ENCODE data around the gene CLEC7A. TPM values are rescaled to one million over a fixed set of nuclear protein-coding genes. Genes with fewer than 3 reads are reported as not detected.

The CLEC7A gene
- polyA plus RNA-seq, 2 of the 4 experiments (the other 2 are of a cell fraction), result not detected

- no peak for ATAC-seq
Observed at GRCh38 chr12:10151621-10152020, 21.6 kb upstream of the CLEC7A start.

DNA sequence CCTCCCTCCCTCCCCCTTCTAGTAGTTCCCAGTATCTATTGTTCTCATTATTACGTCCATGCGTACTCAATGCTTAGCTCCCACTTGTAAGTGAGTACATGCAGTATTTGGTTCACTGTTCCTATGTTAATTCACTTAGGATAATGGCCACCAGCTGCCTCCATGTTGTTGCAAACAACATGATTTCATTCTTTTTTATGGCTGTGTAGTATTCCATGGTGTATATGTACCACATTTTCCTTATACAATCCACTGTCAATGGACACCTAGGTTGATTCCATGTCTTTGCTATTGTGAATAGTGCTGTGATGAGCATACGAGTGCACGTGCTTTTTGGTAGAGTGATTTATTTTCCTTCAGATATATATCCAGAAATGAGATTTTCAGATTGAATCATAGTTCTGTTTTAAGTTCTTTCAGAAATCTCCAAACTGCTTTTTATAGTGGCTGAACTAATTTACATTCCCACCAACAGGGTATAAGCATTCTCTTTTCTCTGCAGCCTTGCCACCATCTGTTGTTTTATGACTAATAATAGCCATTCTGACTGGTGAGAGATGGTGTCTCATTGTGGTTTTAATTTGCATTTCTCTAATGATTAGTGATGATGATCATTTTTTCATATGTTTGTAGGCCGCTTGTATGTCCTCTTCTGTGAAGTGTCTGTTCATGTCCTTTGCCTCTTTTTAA lies 17.9 kb upstream of the CLEC7A start:
- no peak for FAIRE-seq

More at GRCh38 chr12:10151621-10152020, 21.6 kb upstream of the CLEC7A start:
- DNase-seq (ENCODE audit: low read depth in 1 of 2, low spot score in 1 of 2) (no peak), FAIRE-seq (no peak)
- ChIA-PET CTCF (interaction anchor here (0.8 to 3.5 kb wide), 7 partner anchors 8 to 402 kb away, joined by 3 to 89 read pairs (median 4); no protein-coding TSS in a partner anchor), POLR2A (interaction anchor here (0.7 kb wide), 1 partner anchor 1395 kb away, joined by 6 read pairs; no protein-coding TSS in a partner anchor)
- Histone ChIP-seq H3K4me3 (no peak overlapping the region), H3K27ac (no peak overlapping the region), H3K9me3 (no peaks in the 10 kb centered on the region), H3K4me1 (0 out of 3 replicates have a peak, but pooled peaks cover 4% of the 10 kb centered on the region), H3K4me2 (no peak overlapping the region)
- 11% methylated on average over 2 of the region's 2 CpGs for WGBS (ENCODE audit: missing lambda C conversion rate)
- TF ChIP-seq CHD2 (IDR thresholded peaks at IDR 0.05; ENCODE audit: low read length, partially characterized antibody), result no peak
- TF ChIP-seq ZNF302 (CRISPR knock-in tag; IDR thresholded peaks at IDR 0.05), result no peak
- TF ChIP-seq, protein P1, sequence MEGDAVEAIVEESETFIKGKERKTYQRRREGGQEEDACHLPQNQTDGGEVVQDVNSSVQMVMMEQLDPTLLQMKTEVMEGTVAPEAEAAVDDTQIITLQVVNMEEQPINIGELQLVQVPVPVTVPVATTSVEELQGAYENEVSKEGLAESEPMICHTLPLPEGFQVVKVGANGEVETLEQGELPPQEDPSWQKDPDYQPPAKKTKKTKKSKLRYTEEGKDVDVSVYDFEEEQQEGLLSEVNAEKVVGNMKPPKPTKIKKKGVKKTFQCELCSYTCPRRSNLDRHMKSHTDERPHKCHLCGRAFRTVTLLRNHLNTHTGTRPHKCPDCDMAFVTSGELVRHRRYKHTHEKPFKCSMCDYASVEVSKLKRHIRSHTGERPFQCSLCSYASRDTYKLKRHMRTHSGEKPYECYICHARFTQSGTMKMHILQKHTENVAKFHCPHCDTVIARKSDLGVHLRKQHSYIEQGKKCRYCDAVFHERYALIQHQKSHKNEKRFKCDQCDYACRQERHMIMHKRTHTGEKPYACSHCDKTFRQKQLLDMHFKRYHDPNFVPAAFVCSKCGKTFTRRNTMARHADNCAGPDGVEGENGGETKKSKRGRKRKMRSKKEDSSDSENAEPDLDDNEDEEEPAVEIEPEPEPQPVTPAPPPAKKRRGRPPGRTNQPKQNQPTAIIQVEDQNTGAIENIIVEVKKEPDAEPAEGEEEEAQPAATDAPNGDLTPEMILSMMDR (IDR thresholded peaks at IDR 0.05), result no peak
- no peak for TF ChIP-seq SMC3 (IDR thresholded peaks at IDR 0.05)
- TF ChIP-seq RAD21 (conservative IDR thresholded peaks at IDR 0.05 in 1 of 2, IDR thresholded peaks at IDR 0.05 in 1 of 2), result no peak
- no peak for TF ChIP-seq NR3C1 (IDR thresholded peaks at IDR 0.05)
- TF ChIP-seq KDM1A (IDR thresholded peaks at IDR 0.05; ENCODE audit: low read depth), result no peak
- no peak for TF ChIP-seq TP53 (CRISPR knock-in tag; IDR thresholded peaks at IDR 0.05)
- TF ChIP-seq, protein P2, sequence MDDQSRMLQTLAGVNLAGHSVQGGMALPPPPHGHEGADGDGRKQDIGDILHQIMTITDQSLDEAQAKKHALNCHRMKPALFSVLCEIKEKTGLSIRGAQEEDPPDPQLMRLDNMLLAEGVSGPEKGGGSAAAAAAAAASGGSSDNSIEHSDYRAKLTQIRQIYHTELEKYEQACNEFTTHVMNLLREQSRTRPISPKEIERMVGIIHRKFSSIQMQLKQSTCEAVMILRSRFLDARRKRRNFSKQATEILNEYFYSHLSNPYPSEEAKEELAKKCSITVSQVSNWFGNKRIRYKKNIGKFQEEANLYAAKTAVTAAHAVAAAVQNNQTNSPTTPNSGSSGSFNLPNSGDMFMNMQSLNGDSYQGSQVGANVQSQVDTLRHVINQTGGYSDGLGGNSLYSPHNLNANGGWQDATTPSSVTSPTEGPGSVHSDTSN (IDR thresholded peaks at IDR 0.05), result no peak
- no peak for TF ChIP-seq FOXS1 (CRISPR knock-in tag; IDR thresholded peaks at IDR 0.05)
- TF ChIP-seq EP300 (IDR thresholded peaks at IDR 0.05), result no peak

More for the DNA sequence above, 17.9 kb upstream of the CLEC7A start:
- no peak for ATAC-seq
- Histone ChIP-seq H3K4me1 (no peaks in the 10 kb centered on the region), H3K4me3 (no peak overlapping the region), H3K9me3 (no peaks in the 10 kb centered on the region), H3K4me2 (no peak overlapping the region), H3K27ac (no peak overlapping the region)
- POLR2A ChIA-PET, result no interaction called here
- DNase-seq (ENCODE audit: low read depth in 1 of 2, low spot score in 1 of 2), result no peak
- TF ChIP-seq KDM5A (IDR thresholded peaks at IDR 0.05) (no peak), SREBF2 (IDR thresholded peaks at IDR 0.05) (no peak), JUNB (IDR thresholded peaks at IDR 0.05) (no peak), SMC3 (IDR thresholded peaks at IDR 0.05) (no peak), MAFK (IDR thresholded peaks at IDR 0.05; ENCODE audit: partially characterized antibody) (no peak), NFE2L2 (conservative IDR thresholded peaks at IDR 0.05; ENCODE audit: low read length) (no peak), RNF2 (IDR thresholded peaks at IDR 0.05; ENCODE audit: borderline replicate concordance, low read depth) (no peak), FOSB (CRISPR knock-in tag; IDR thresholded peaks at IDR 0.05) (no peak), HOXB5 (CRISPR knock-in tag; IDR thresholded peaks at IDR 0.05) (no peak), JUN (IDR thresholded peaks at IDR 0.05) (no peak), MAX (IDR thresholded peaks at IDR 0.05) (no peak), CBX2 (IDR thresholded peaks at IDR 0.05; ENCODE audit: borderline replicate concordance, low read depth) (no peak), HOXB13 (CRISPR knock-in tag; IDR thresholded peaks at IDR 0.05; ENCODE audit: low read depth) (no peak), CBX8 (IDR thresholded peaks at IDR 0.05) (no peak)
- TF ChIP-seq, protein P1 (IDR thresholded peaks at IDR 0.05), result no peak
- CTCF ChIA-PET, result no interaction called here
- 69% methylated on average over 5 of the region's 5 CpGs for WGBS (ENCODE audit: missing lambda C conversion rate)
